ENCODE measurements around the gene SPOCK1. TPM values are rescaled to one million over a fixed set of nuclear protein-coding genes. Genes with fewer than 3 reads are reported as not detected.

SPOCK1 gene
- total and polyA plus RNA-seq, 4 donors, result 0.07 to 0.18 (median 0.17) TPM; not detected in 1

DNA sequence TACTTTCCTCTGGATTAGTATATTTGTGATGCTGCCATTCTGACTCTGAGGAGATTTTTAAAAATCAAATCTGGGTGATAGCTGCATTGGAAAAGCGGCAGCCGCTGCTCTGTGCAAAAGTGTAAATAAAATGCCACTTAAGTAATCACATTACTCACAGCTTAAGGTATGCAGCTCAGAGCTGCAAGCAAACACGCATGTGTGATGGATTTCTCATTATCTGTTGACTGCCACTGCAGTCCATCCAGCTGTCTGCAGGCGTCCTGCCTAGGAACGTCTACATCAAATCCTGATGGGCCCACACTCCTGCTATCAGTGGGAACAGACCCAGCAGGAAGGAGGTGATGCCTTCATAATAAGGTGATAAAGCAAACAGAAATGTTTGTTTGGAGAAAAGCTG is 216.9 kb downstream of the SPOCK1 start:
- Histone ChIP-seq H3K4me1 (ENCODE audit: control insufficient read depth in 4 of 4, insufficient read depth in 4 of 4, low read length in 3 of 4) (no peaks in the 10 kb centered on the region), H3K27me3 (ENCODE audit: control insufficient read depth in 4 of 4, insufficient read depth in 4 of 4, low read length in 3 of 4) (no peaks in the 10 kb centered on the region), H3K27ac (ENCODE audit: low read depth in 1 of 2, low read length in 2 of 2) (no peak overlapping the region), H3K9me3 (ENCODE audit: control insufficient read depth in 4 of 4, low read length in 3 of 4) (no peaks in the 10 kb centered on the region), H3K36me3 (ENCODE audit: control insufficient read depth in 4 of 4, insufficient read depth in 3 of 4, low read depth in 1 of 4, low read length in 3 of 4) (no peaks in the 10 kb centered on the region), H3K4me3 (ENCODE audit: low read depth in 1 of 3, low read length in 3 of 3) (no peak overlapping the region), H3K9ac (ENCODE audit: low read depth in 1 of 2, low read length in 2 of 2) (no peak overlapping the region)
- 20% methylated on average over 5 of the region's 5 CpGs for WGBS
- no peak for DNase-seq (ENCODE audit: low spot score)
- TF ChIP-seq TAF1 (conservative IDR thresholded peaks at IDR 0.05), result no peak

DNA sequence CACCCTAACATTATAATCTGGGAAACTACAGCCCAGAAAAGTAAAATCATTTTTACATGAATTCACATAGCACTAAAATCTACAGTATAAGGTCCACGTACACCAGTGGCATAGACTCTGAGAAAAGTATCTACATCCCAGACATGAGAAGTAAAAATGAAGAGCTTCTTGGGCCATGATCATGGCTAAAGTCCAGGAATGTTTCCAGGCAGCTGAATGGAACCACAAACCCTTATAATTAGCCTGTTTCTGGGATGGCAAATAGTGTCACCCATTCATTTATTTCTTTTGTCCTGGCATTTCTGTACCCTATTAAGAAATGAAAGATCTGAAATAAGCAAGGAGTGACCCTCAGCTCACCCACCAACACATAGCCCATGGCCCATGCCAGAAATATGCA is 217.9 kb downstream of the SPOCK1 start:
- H3K27ac ChIP-seq (ENCODE audit: low read depth in 1 of 2, low read length in 2 of 2), result no peak overlapping the region
- no peak overlapping the region for H3K9ac ChIP-seq (ENCODE audit: low read depth in 1 of 2, low read length in 2 of 2)
- no peak for DNase-seq (ENCODE audit: low spot score)
- H3K4me3 ChIP-seq (ENCODE audit: low read depth in 1 of 3, low read length in 3 of 3), result no peak overlapping the region
- no peaks in the 10 kb centered on the region for H3K4me1 ChIP-seq (ENCODE audit: control insufficient read depth in 4 of 4, insufficient read depth in 4 of 4, low read length in 3 of 4)
- 80% methylated on average over 1 of the region's 1 CpG for WGBS
- TF ChIP-seq, protein P1, sequence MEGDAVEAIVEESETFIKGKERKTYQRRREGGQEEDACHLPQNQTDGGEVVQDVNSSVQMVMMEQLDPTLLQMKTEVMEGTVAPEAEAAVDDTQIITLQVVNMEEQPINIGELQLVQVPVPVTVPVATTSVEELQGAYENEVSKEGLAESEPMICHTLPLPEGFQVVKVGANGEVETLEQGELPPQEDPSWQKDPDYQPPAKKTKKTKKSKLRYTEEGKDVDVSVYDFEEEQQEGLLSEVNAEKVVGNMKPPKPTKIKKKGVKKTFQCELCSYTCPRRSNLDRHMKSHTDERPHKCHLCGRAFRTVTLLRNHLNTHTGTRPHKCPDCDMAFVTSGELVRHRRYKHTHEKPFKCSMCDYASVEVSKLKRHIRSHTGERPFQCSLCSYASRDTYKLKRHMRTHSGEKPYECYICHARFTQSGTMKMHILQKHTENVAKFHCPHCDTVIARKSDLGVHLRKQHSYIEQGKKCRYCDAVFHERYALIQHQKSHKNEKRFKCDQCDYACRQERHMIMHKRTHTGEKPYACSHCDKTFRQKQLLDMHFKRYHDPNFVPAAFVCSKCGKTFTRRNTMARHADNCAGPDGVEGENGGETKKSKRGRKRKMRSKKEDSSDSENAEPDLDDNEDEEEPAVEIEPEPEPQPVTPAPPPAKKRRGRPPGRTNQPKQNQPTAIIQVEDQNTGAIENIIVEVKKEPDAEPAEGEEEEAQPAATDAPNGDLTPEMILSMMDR (IDR thresholded peaks at IDR 0.05; ENCODE audit: low read depth, low read length, missing input control), result no peak
- TF ChIP-seq EGR1 (IDR thresholded peaks at IDR 0.05; ENCODE audit: low read depth in 2 of 2) (no peak), HNF4G (IDR thresholded peaks at IDR 0.05) (no peak), RXRA (IDR thresholded peaks at IDR 0.05) (no peak), TAF1 (conservative IDR thresholded peaks at IDR 0.05) (no peak), FOXA2 (IDR thresholded peaks at IDR 0.05) (no peak)
- TF ChIP-seq, protein P2, sequence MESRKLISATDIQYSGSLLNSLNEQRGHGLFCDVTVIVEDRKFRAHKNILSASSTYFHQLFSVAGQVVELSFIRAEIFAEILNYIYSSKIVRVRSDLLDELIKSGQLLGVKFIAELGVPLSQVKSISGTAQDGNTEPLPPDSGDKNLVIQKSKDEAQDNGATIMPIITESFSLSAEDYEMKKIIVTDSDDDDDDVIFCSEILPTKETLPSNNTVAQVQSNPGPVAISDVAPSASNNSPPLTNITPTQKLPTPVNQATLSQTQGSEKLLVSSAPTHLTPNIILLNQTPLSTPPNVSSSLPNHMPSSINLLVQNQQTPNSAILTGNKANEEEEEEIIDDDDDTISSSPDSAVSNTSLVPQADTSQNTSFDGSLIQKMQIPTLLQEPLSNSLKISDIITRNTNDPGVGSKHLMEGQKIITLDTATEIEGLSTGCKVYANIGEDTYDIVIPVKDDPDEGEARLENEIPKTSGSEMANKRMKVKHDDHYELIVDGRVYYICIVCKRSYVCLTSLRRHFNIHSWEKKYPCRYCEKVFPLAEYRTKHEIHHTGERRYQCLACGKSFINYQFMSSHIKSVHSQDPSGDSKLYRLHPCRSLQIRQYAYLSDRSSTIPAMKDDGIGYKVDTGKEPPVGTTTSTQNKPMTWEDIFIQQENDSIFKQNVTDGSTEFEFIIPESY (IDR thresholded peaks at IDR 0.05), result no peak
- no peaks in the 10 kb centered on the region for H3K9me3 ChIP-seq (ENCODE audit: control insufficient read depth in 4 of 4, low read length in 3 of 4)
- no peaks in the 10 kb centered on the region for H3K27me3 ChIP-seq (ENCODE audit: control insufficient read depth in 4 of 4, insufficient read depth in 4 of 4, low read length in 3 of 4)
- H3K36me3 ChIP-seq (ENCODE audit: control insufficient read depth in 4 of 4, insufficient read depth in 3 of 4, low read depth in 1 of 4, low read length in 3 of 4), result no peaks in the 10 kb centered on the region

DNA sequence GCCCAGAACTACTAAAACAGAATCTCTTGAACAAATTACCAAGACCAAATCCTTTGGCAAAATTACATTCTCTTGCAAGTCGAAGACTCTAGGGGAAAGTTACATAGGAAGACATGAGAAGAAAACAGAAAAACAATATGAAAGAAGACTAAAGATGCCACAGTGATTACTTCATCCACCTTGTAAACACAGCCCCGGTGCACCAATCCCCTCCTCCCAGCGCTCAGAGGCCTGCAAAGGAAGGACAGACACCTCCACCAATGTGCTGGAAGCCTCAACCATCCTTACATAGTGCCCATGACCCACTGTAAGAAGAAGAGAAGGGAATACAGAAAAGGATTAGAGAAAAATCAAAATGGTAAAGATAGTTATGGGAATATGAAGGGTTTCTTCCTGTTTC is 218.5 kb downstream of the SPOCK1 start:
- TF ChIP-seq NR2F2 (IDR thresholded peaks at IDR 0.05) (no peak), SP1 (IDR thresholded peaks at IDR 0.05) (no peak), GABPA (IDR thresholded peaks at IDR 0.05 in 1 of 2, conservative IDR thresholded peaks at IDR 0.05 in 1 of 2) (no peak), RXRA (IDR thresholded peaks at IDR 0.05) (no peak)
- TF ChIP-seq, protein P3, sequence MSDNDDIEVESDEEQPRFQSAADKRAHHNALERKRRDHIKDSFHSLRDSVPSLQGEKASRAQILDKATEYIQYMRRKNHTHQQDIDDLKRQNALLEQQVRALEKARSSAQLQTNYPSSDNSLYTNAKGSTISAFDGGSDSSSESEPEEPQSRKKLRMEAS (IDR thresholded peaks at IDR 0.05), result no peak
- no peaks in the 10 kb centered on the region for H3K27me3 ChIP-seq (ENCODE audit: control insufficient read depth in 4 of 4, insufficient read depth in 4 of 4, low read length in 3 of 4)
- no peaks in the 10 kb centered on the region for H3K4me1 ChIP-seq (ENCODE audit: control insufficient read depth in 4 of 4, insufficient read depth in 4 of 4, low read length in 3 of 4)
- H3K9ac ChIP-seq (ENCODE audit: low read depth in 1 of 2, low read length in 2 of 2), result no peak overlapping the region
- DNase-seq (ENCODE audit: low spot score), result no peak
- 63% methylated on average over 3 of the region's 3 CpGs for WGBS
- no peak overlapping the region for H3K27ac ChIP-seq (ENCODE audit: low read depth in 1 of 2, low read length in 2 of 2)
- H3K9me3 ChIP-seq (ENCODE audit: control insufficient read depth in 4 of 4, low read length in 3 of 4), result no peaks in the 10 kb centered on the region
- no peak overlapping the region for H3K4me3 ChIP-seq (ENCODE audit: low read depth in 1 of 3, low read length in 3 of 3)
- no peaks in the 10 kb centered on the region for H3K36me3 ChIP-seq (ENCODE audit: control insufficient read depth in 4 of 4, insufficient read depth in 3 of 4, low read depth in 1 of 4, low read length in 3 of 4)
